Body of pancreas (tissue), 4 donors: ENCODE data around the gene SNRNP200. TPM values are rescaled to one million over a fixed set of nuclear protein-coding genes. Genes with fewer than 3 reads are reported as not detected.
"Not testable (repeated sequence)": the region's sequence is repeated elsewhere in the genome, so short reads cannot be mapped to it uniquely, and the experiment has no call there.

Experiments
- ATAC-seq: fragments of 150-250 bp; one replicate; pipeline ENCODE4 v1.9.1; 2016
- DNase-seq, 4 donors: peaks; one replicate each; pipeline ENCODE4 v3.0.0-alpha.2; 2019
- H3K27ac ChIP-seq, 4 donors: fragments of 200-600 bp; sonication (generic); 1 replicate in 3 of 4; 2 replicates in 1 of 4; pipeline versions ENCODE4 v1.5.1 to v1.6.1; 2016 to 2019; ENCODE audit warnings: mild to moderate bottlenecking in 1 of 4, mixed read lengths in 1 of 4, moderate library complexity in 1 of 4
- H3K27me3 ChIP-seq, 2 donors: fragments of 200-600 bp; sonication (generic); one replicate each; pipeline ENCODE4 v1.6.0; 2016; ENCODE audit warnings: mild to moderate bottlenecking in 1 of 2
- H3K36me3 ChIP-seq, 2 donors: fragments of 200-600 bp; sonication (generic); replicated peaks in 1 of 2; 2 replicates each; pipeline ENCODE4 v1.5.1; 2016; ENCODE audit warnings: low read depth in 2 of 2; ENCODE audit not compliant: insufficient read depth in 1 of 2
- H3K4me1 ChIP-seq: fragments of 200-600 bp; sonication (generic); one replicate; pipeline ENCODE4 v1.6.0; 2016
- H3K4me3 ChIP-seq, 2 donors: fragments of 200-600 bp; sonication (generic); 1 replicate in 1 of 2; 2 replicates in 1 of 2; pipeline ENCODE4 v1.5.1; 2016 to 2019
- H3K9me3 ChIP-seq, 3 donors: fragments of 200-600 bp; sonication (generic); 1 replicate in 2 of 3; 2 replicates in 1 of 3; pipeline ENCODE4 v1.5.1; 2016
- CTCF ChIP-seq, 7 experiments: fragments of 450-650 bp in 4 of 7; fragments of 200-600 bp in 3 of 7; sonication (generic) in 3 of 7; IDR thresholded peaks; one replicate each; pipeline ENCODE4 v1.5.1; 2016 to 2019; ENCODE audit warnings: antibody characterized with exemption in 7 of 7
- POLR2A ChIP-seq, 3 donors: fragments of 450-650 bp; IDR thresholded peaks; one replicate each; pipeline ENCODE4 v1.6.1; 2016; ENCODE audit warnings: antibody characterized with exemption in 3 of 3, mild to moderate bottlenecking in 2 of 3
- WGBS, 2 donors: methylation state at CpG; one replicate each; pipeline ENCODE4 v1.1.5; 2017; 5-methylcytosine and 5-hydroxymethylcytosine counted together
- intact Hi-C: fragments of 100-400 bp; cut with DNase I; formaldehyde crosslinking; loops from one replicate; pipeline ENCODE4 v1.15.1; 2023
- total RNA-seq, 2 donors: library from RNA; depleted of rRNA; stranded (reverse); fragments of >200 nt; gene quantifications; one replicate each; pipeline ENCODE4 v1.1.0, GENCODE V29; 2016

SNRNP200 gene
- total RNA-seq, 2 donors from 2014 or later, result 58.1 to 110 TPM

DNA sequence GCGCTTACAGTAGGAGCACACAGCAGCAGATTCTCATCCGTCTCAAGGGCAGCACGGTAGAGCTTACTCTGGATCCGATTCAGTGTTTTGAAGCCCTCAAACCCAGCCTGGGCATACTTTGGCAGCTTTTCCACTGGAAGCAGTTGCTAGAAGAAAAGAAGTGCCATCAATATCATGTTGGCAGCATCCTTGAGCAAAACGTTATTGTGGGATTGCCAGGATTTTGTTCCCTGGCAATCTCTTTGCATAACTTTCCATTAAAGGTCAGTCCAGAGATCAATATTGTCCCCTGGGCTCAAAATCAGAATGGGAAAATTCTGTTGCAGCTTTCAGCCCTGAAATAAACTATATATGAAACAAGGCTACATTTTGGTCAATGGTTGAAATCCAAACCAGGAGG is 8.4 kb downstream of the SNRNP200 start:
- intact Hi-C loops, result no loop called here
- no peak overlapping the region for H3K4me3 ChIP-seq
- no peaks in the 10 kb centered on the region for H3K27me3 ChIP-seq
- H3K4me1 ChIP-seq, result no peaks in the 10 kb centered on the region
- DNase-seq (no peak), ATAC-seq (no peak)
- TF ChIP-seq POLR2A (IDR thresholded peaks at IDR 0.05), result no peak
- no peak for TF ChIP-seq CTCF (IDR thresholded peaks at IDR 0.05)
- 69 to 75% methylated on average over 5 of the region's 5 CpGs for WGBS, 2 donors
- peaks cover 15 to 71% of the 10 kb centered on the region in 2 donors for H3K36me3 ChIP-seq
- H3K27ac ChIP-seq, result no peak overlapping the region
- no peaks in the 10 kb centered on the region for H3K9me3 ChIP-seq

- DNase-seq, H3K9me3 ChIP-seq, H3K4me3 ChIP-seq, H3K27ac ChIP-seq, ATAC-seq, H3K27me3 ChIP-seq, intact Hi-C loops, H3K4me1 ChIP-seq: not testable (repeated sequence)
- peaks cover 30 to 81% of the 10 kb centered on the region in 2 donors for H3K36me3 ChIP-seq
- WGBS, 2 donors, result 79 to 89% methylated on average over 8 of the region's 8 CpGs
Measured at GRCh38 chr2:96294271-96294670, 11.1 kb downstream of the SNRNP200 start.

DNA sequence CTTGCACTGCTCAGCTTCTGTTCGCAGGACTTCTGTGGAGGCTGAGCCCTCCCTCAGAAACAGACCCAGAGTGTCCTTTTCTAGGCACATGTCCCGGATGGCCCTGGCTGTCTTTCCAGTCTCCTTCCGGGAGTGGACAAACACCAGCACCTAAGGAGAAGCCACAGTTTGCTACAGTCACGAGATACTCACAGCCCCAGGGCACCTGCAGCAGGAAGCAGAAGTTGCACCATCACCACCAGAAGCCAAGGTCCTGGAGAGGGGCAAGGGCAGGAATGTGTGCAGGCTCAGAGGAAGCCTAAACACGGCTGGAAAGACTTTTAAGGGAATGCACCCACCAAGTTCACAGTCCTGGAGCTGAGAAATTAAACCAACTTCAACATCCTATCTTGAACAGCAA is 13.6 kb downstream of the SNRNP200 start:
- Histone ChIP-seq H3K4me3 (no peak overlapping the region), H3K36me3 (peaks cover 36 to 79% of the 10 kb centered on the region in 2 donors), H3K4me1 (no peaks in the 10 kb centered on the region), H3K9me3 (no peaks in the 10 kb centered on the region), H3K27me3 (no peaks in the 10 kb centered on the region), H3K27ac (no peak overlapping the region)
- DNase-seq (no peak), ATAC-seq (no peak)
- 78 to 89% methylated on average over 5 of the region's 5 CpGs for WGBS, 2 donors
- TF ChIP-seq POLR2A (IDR thresholded peaks at IDR 0.05), result no peak
- TF ChIP-seq CTCF (IDR thresholded peaks at IDR 0.05), result no peak
- intact Hi-C loops, result no loop called here

DNA sequence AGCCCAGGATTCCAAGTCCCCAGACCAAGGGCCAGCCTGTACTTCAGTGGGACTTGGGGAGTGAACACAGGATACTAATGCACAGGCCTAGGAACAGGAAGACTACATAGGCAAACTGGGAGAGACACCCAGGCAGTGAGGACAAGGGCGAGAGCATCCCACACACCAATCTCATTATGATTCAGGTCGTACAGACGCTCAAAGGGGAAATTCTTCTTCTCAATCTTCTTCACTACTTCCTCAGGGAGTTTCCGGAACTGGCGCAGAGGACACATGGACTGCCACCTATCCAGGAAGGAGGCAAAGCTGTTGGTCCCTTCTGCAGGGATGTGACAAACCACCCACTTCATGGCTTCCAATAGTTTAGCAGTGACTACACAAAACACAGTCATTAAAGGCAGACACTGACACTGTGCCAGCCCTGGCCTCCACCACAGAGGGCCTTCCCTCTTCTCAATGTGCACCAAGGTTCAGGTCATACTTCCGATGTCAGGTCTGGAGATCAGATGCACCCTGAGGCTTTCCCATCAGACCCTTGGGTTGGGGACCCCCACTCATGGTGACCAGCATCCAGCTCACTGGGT is 18.0 kb downstream of the SNRNP200 start:
- Histone ChIP-seq H3K27ac (no peak overlapping the region), H3K4me3 (no peak overlapping the region), H3K36me3 (peaks cover 63 to 88% of the 10 kb centered on the region in 2 donors), H3K4me1 (no peaks in the 10 kb centered on the region), H3K27me3 (no peaks in the 10 kb centered on the region), H3K9me3 (no peaks in the 10 kb centered on the region)
- intact Hi-C loops, result no loop called here
- no peak for TF ChIP-seq POLR2A (IDR thresholded peaks at IDR 0.05)
- no peak for TF ChIP-seq CTCF (IDR thresholded peaks at IDR 0.05)
- no peak for DNase-seq
- WGBS, 2 donors, result 83 to 85% methylated on average over 5 to 6 of the region's 6 CpGs
- ATAC-seq, result no peak

GRCh38 chr2:96276787-96277499 is 28.4 kb downstream of the SNRNP200 start:
- DNase-seq, result no peak
- TF ChIP-seq CTCF (IDR thresholded peaks at IDR 0.05), result no peak
- TF ChIP-seq POLR2A (IDR thresholded peaks at IDR 0.05), result no peak
- WGBS, 2 donors, result 93% methylated on average over 16 to 21 of the region's 21 CpGs
- intact Hi-C loops, result no loop called here
- ATAC-seq, result no peak
- H3K4me1 ChIP-seq, result no peaks in the 10 kb centered on the region
- no peaks in the 10 kb centered on the region for H3K9me3 ChIP-seq
- no peak overlapping the region for H3K27ac ChIP-seq
- no peak overlapping the region for H3K4me3 ChIP-seq
- H3K27me3 ChIP-seq, result no peaks in the 10 kb centered on the region
- H3K36me3 ChIP-seq, result peaks cover 19 to 50% of the 10 kb centered on the region in 2 donors
